ENCODE data around the gene AFG3L2.

AFG3L2 gene

GRCh38 chr18:12318857-12319256, 58.2 kb downstream of the AFG3L2 start:
- no peak for DNase-seq

- DNase-seq = no peak
Measured at GRCh38 chr18:12318334-12318697, 58.7 kb downstream of the AFG3L2 start.

GRCh38 chr18:12317664-12318333, 59.2 kb downstream of the AFG3L2 start:
- no peak for DNase-seq

GRCh38 chr18:12315911-12316310, 61.1 kb downstream of the AFG3L2 start:
- DNase-seq = no peak

GRCh38 chr18:12315490-12315889, 61.5 kb downstream of the AFG3L2 start:
- DNase-seq = no peak

- no peak for DNase-seq
Measured at GRCh38 chr18:12314591-12315305, 62.3 kb downstream of the AFG3L2 start.

- DNase-seq = no peak
Measured at GRCh38 chr18:12313530-12314245, 63.3 kb downstream of the AFG3L2 start.

GRCh38 chr18:12312976-12313375, 64.1 kb downstream of the AFG3L2 start:
- no peak for DNase-seq

GRCh38 chr18:12310762-12311161, 66.3 kb downstream of the AFG3L2 start:
- no peak for DNase-seq

GRCh38 chr18:12309683-12310198, 67.3 kb downstream of the AFG3L2 start:
- DNase-seq = no peak

- DNase-seq = no peak
Measured at GRCh38 chr18:12308386-12309100, 68.5 kb downstream of the AFG3L2 start.

GRCh38 chr18:12307701-12308385, 69.2 kb downstream of the AFG3L2 start, which contains the start of gene TUBB6:
TUBB6 (plus strand) TSS chr18:12308241; CDS start chr18:12308293, 52 bp downstream.
- DNase-seq = no peak

- DNase-seq = no peak
Measured at GRCh38 chr18:12306752-12307700, 70.0 kb downstream of the AFG3L2 start.

GRCh38 chr18:12305930-12306629, 70.9 kb downstream of the AFG3L2 start:
- DNase-seq = no peak

- DNase-seq = no peak
Measured at GRCh38 chr18:12305211-12305610, 71.8 kb downstream of the AFG3L2 start.

- peak; percentile 7 for DNase-seq
Measured at GRCh38 chr18:12304351-12305210, 72.4 kb downstream of the AFG3L2 start.

- no peak for DNase-seq
Measured at GRCh38 chr18:12302391-12303147, 74.5 kb downstream of the AFG3L2 start.

- no peak for DNase-seq
Measured at GRCh38 chr18:12301263-12302005, 75.6 kb downstream of the AFG3L2 start.
